SK-N-SH (cell line): ENCODE data around the gene PRKCA. TPM values are rescaled to one million over a fixed set of nuclear protein-coding genes. Genes with fewer than 3 reads are reported as not detected.

Experiments used
- CTCF ChIA-PET: fragments of 300-600, 350-600 bp; formaldehyde crosslinking; extraction: SDS; loops from one replicate; lab custom pipeline; 2021; lab: Yijun Ruan, JAX
- POLR2A ChIA-PET: fragments of 350-600 bp; sonication (Branson Sonifier 250); formaldehyde crosslinking; extraction: SDS; loops from one replicate; lab custom pipeline; 2020; ENCODE audit warnings: antibody characterized with exemption, inconsistent platforms; lab: Yijun Ruan, JAX
- DNase-seq: peaks from one replicate; pipeline ENCODE4 v3.0.0; 2012
- H2AFZ ChIP-seq: fragments of 200-600 bp; sonication (generic); 2 replicates; pipeline ENCODE4 v1.8.1; 2016; ENCODE audit warnings: antibody characterized with exemption, mild to moderate bottlenecking, low read depth
- H3F3A ChIP-seq: fragments of 200-600 bp; sonication (generic); replicated peaks from 2 replicates; pipeline ENCODE3; 2016; ENCODE audit warnings: antibody characterized with exemption, mild to moderate bottlenecking; ENCODE audit not compliant: insufficient read depth
- H3K27ac ChIP-seq, 2 experiments: fragments of 200-500 bp in 1 of 2; fragments of 200-600 bp in 1 of 2; sonication (Bioruptor generic) in 1 of 2; sonication (generic), shearing (Covaris generic) in 1 of 2; 2 replicates each; pipeline versions ENCODE4 v1.5.1 to v1.6.1; 2014 to 2016; ENCODE audit warnings: low read depth in 2 of 2, inconsistent platforms in 1 of 2, low read length in 1 of 2, mild to moderate bottlenecking in 1 of 2, mixed read lengths in 1 of 2
- H3K27me3 ChIP-seq: fragments of 200-600 bp; sonication (generic), shearing (Covaris generic); 2 replicates; pipeline ENCODE4 v1.6.1; 2016; ENCODE audit warnings: mixed run types; ENCODE audit not compliant: insufficient read depth
- H3K36me3 ChIP-seq, 2 experiments: fragments of 200-500 bp in 1 of 2; fragments of 200-600 bp in 1 of 2; sonication (Bioruptor generic) in 1 of 2; sonication (generic) in 1 of 2; replicated peaks in 1 of 2; 2 replicates each; pipeline versions ENCODE3 to v1.5.1; 2014 to 2016; ENCODE audit warnings: low read length in 1 of 2, mild to moderate bottlenecking in 1 of 2; ENCODE audit not compliant: insufficient read depth in 2 of 2, control insufficient read depth in 1 of 2
- H3K4me1 ChIP-seq, 2 experiments: fragments of 200-500 bp in 1 of 2; fragments of 200-600 bp in 1 of 2; sonication (Bioruptor generic) in 1 of 2; sonication (generic), shearing (Covaris generic) in 1 of 2; 2 replicates each; pipeline versions ENCODE4 v1.5.1 to v1.6.1; 2014 to 2016; ENCODE audit warnings: low read depth in 1 of 2, low read length in 1 of 2, mixed run types in 1 of 2; ENCODE audit not compliant: insufficient read depth in 2 of 2, control insufficient read depth in 1 of 2
- H3K4me2 ChIP-seq: fragments of 200-600 bp; sonication (generic), shearing (Covaris generic); 2 replicates; pipeline ENCODE4 v1.6.1; 2017; ENCODE audit warnings: mixed run types
- H3K4me3 ChIP-seq, 2 experiments: fragments of 200-500 bp in 1 of 2; fragments of 200-600 bp in 1 of 2; sonication (Bioruptor generic) in 1 of 2; sonication (generic), shearing (Covaris generic) in 1 of 2; 2 replicates each; pipeline versions ENCODE4 v1.5.1 to v1.8.1; 2014 to 2016; ENCODE audit warnings: low read depth in 2 of 2, inconsistent platforms in 1 of 2, low read length in 1 of 2, mild to moderate bottlenecking in 1 of 2, mixed read lengths in 1 of 2, moderate library complexity in 1 of 2
- H3K79me2 ChIP-seq: fragments of 200-600 bp; sonication (generic); 2 replicates; pipeline ENCODE4 v1.8.1; 2017; ENCODE audit warnings: mild to moderate bottlenecking; ENCODE audit not compliant: insufficient read depth
- H3K9ac ChIP-seq: fragments of 200-600 bp; sonication (generic); 2 replicates; pipeline ENCODE4 v1.6.1; 2017; ENCODE audit warnings: mixed run types
- H3K9me2 ChIP-seq: fragments of 200-600 bp; sonication (generic); 2 replicates; pipeline ENCODE4 v1.6.1; 2017; ENCODE audit warnings: mixed run types
- H3K9me3 ChIP-seq: fragments of 200-600 bp; sonication (generic); 2 replicates; pipeline ENCODE4 v1.6.1; 2017; ENCODE audit warnings: mixed run types, mild to moderate bottlenecking, moderate library complexity
- H4K20me1 ChIP-seq: fragments of 200-600 bp; sonication (generic); 2 replicates; pipeline ENCODE4 v1.6.1; 2017; ENCODE audit warnings: mild to moderate bottlenecking, mixed run types; ENCODE audit not compliant: insufficient read depth
- CHD2 ChIP-seq: fragments of 150-350 bp; IDR thresholded peaks from 2 replicates; pipeline ENCODE4 v1.6.1; 2018; ENCODE audit warnings: low read length; ENCODE audit not compliant: partially characterized antibody
- CTCF ChIP-seq: fragments of 200-600 bp; sonication (generic); IDR thresholded peaks from 2 replicates; pipeline ENCODE4 v1.6.1; 2017; ENCODE audit warnings: antibody characterized with exemption, mild to moderate bottlenecking, moderate library complexity
- ELF1 ChIP-seq: IDR thresholded peaks from 2 replicates; pipeline ENCODE4 v1.4.0; 2012
- FOXJ3 ChIP-seq: sonication (generic); formaldehyde crosslinking; IDR thresholded peaks from 2 replicates; pipeline ENCODE4 v1.5.1; 2020; ENCODE audit warnings: mild to moderate bottlenecking, missing genetic modification reagents
- FOXM1 ChIP-seq: IDR thresholded peaks from 2 replicates; pipeline ENCODE4 v1.4.0; 2012; ENCODE audit warnings: low read depth, mild to moderate bottlenecking
- IRF3 ChIP-seq: fragments of 150-350 bp; IDR thresholded peaks from 2 replicates; pipeline ENCODE4 v1.6.1; 2016; ENCODE audit warnings: mild to moderate bottlenecking, low read depth, low read length
- MEF2A ChIP-seq: IDR thresholded peaks from 2 replicates; pipeline ENCODE4 v1.4.0; 2012; ENCODE audit warnings: low read depth, borderline replicate concordance
- PBX3 ChIP-seq: IDR thresholded peaks from 2 replicates; pipeline ENCODE4; 2012
- RCOR1 ChIP-seq: fragments of 150-350 bp; IDR thresholded peaks from 2 replicates; pipeline ENCODE4 v1.6.1; 2017; ENCODE audit warnings: antibody characterized with exemption, low read length
- REST ChIP-seq: IDR thresholded peaks from 2 replicates; pipeline ENCODE4 v1.6.1; 2012; ENCODE audit warnings: mild to moderate bottlenecking, low read depth, low read length, moderate library complexity
- RFX5 ChIP-seq: IDR thresholded peaks from 2 replicates; pipeline ENCODE4 v1.6.1; 2012; ENCODE audit warnings: mild to moderate bottlenecking, improper control_type of control experiment, low read length
- TCF12 ChIP-seq: IDR thresholded peaks from 2 replicates; pipeline ENCODE4 v1.4.0; 2012
- USF1 ChIP-seq: IDR thresholded peaks from 2 replicates; pipeline ENCODE4 v1.4.0; 2012; ENCODE audit warnings: low read depth, borderline replicate concordance
- WGBS: methylation state at CpG from one replicate; pipeline ENCODE4 v1.1.6; 2017; ENCODE audit warnings: low lambda C conversion rate; 5-methylcytosine and 5-hydroxymethylcytosine counted together
- polyA plus RNA-seq, 3 experiments: library from polyadenylated mRNA; depleted of rRNA; stranded (reverse); fragments of >200 nt; gene quantifications; 2 replicates each; pipeline ENCODE4 v1.2.3, GENCODE V29; 2012

PRKCA gene
- polyA plus RNA-seq, 1 of the 3 experiments (the other 2 are of a cell fraction): 108 TPM

- no peaks in the 10 kb centered on the region for H3K79me2 ChIP-seq
- H3F3A ChIP-seq: peaks cover 20% of the 10 kb centered on the region
- H3K27me3 ChIP-seq: no peaks in the 10 kb centered on the region
- H3K4me1 ChIP-seq: peaks cover 0 to 13% of the 10 kb centered on the region in 2 experiments; a peak in 1 of 4 replicates
- peaks cover 17 to 19% of the 10 kb centered on the region in 2 experiments for H3K36me3 ChIP-seq
- no peak overlapping the region for H3K9ac ChIP-seq
- no peak overlapping the region for H3K4me2 ChIP-seq
- H2AFZ ChIP-seq: no peak overlapping the region
- H4K20me1 ChIP-seq: no peaks in the 10 kb centered on the region
- DNase-seq: no peak
- CTCF ChIA-PET: no interaction called here
- no peaks in the 10 kb centered on the region for H3K9me3 ChIP-seq
- POLR2A ChIA-PET: no interaction called here
- TF ChIP-seq FOXM1: no peak
- TF ChIP-seq RFX5: peak; percentile 94
- no peak for TF ChIP-seq MEF2A
- TF ChIP-seq FOXJ3 (CRISPR knock-in tag): no peak
- no peak for TF ChIP-seq CTCF
- TF ChIP-seq PBX3: no peak
- no peak overlapping the region for H3K27ac ChIP-seq
- WGBS: 95% methylated on average over 12 of the region's 12 CpGs
- H3K9me2 ChIP-seq: no peaks in the 10 kb centered on the region
- no peak overlapping the region for H3K4me3 ChIP-seq
These were observed 508.7 kb downstream of the PRKCA start for GRCh38 chr17:66810951-66811682.

GRCh38 chr17:66811683-66812054 is 509.3 kb downstream of the PRKCA start:
- Histone ChIP-seq H3K36me3 (peaks cover 13 to 17% of the 10 kb centered on the region in 2 experiments), H3K27me3 (no peaks in the 10 kb centered on the region), H3K4me1 (peaks cover 0 to 12% of the 10 kb centered on the region in 2 experiments; a peak in 1 of 4 replicates), H3K9ac (no peak overlapping the region), H3K79me2 (no peaks in the 10 kb centered on the region), H4K20me1 (no peaks in the 10 kb centered on the region), H3K9me2 (no peaks in the 10 kb centered on the region), H2AFZ (no peak overlapping the region), H3F3A (peaks cover 20% of the 10 kb centered on the region), H3K4me3 (no peak overlapping the region), H3K4me2 (no peak overlapping the region), H3K27ac (no peak overlapping the region), H3K9me3 (no peaks in the 10 kb centered on the region)
- DNase-seq: no peak
- ChIA-PET CTCF (no interaction called here), POLR2A (no interaction called here)
- WGBS: 91% methylated on average over 9 of the region's 9 CpGs
- no peak for TF ChIP-seq USF1
- TF ChIP-seq RCOR1: no peak
- TF ChIP-seq CTCF: no peak
- no peak for TF ChIP-seq CHD2
- no peak for TF ChIP-seq TCF12
- no peak for TF ChIP-seq ELF1
- TF ChIP-seq IRF3: no peak
- no peak for TF ChIP-seq FOXM1
- no peak for TF ChIP-seq REST
